ENCODE measurements around the gene JMJD1C. TPM values are rescaled to one million over a fixed set of nuclear protein-coding genes. Genes with fewer than 3 reads are reported as not detected.

The JMJD1C gene
- total RNA-seq, 2 experiments from 2014 or later: 54.1 to 56.6 TPM

GRCh38 chr10:63256009-63256773 lies 209.6 kb downstream of the JMJD1C start:
- no peak for DNase-seq
- peaks cover 84% of the 10 kb centered on the region for H3K4me1 Mint-ChIP-seq (ENCODE audit: low read depth)
- no peaks in the 10 kb centered on the region for H3K27me3 Mint-ChIP-seq (ENCODE audit: low read depth)
- peak overlapping the region; percentile 53 for H3K27ac Mint-ChIP-seq
- no peak overlapping the region for H3K4me3 Mint-ChIP-seq
- no peaks in the 10 kb centered on the region for H3K9me3 Mint-ChIP-seq
- intact Hi-C loops (cut with micrococcal nuclease): no loop called here
- H3K36me3 Mint-ChIP-seq (ENCODE audit: low read depth): peaks cover 25% of the 10 kb centered on the region
- CTCF ChIA-PET: interaction anchor here (1.0 to 1.4 kb wide), 3 partner anchors 13 to 20 kb away, joined by 3 to 4 read pairs (median 3); no protein-coding TSS in a partner anchor

GRCh38 chr10:63255316-63255715 lies 210.5 kb downstream of the JMJD1C start:
- intact Hi-C loops (cut with micrococcal nuclease): no loop called here
- H3K9me3 Mint-ChIP-seq: no peaks in the 10 kb centered on the region
- H3K27ac Mint-ChIP-seq: no peak overlapping the region
- no peak overlapping the region for H3K4me3 Mint-ChIP-seq
- no peak for DNase-seq
- peaks cover 78% of the 10 kb centered on the region for H3K4me1 Mint-ChIP-seq (ENCODE audit: low read depth)
- peaks cover 22% of the 10 kb centered on the region for H3K36me3 Mint-ChIP-seq (ENCODE audit: low read depth)
- H3K27me3 Mint-ChIP-seq (ENCODE audit: low read depth): no peaks in the 10 kb centered on the region
- CTCF ChIA-PET: no interaction called here

GRCh38 chr10:63253040-63253439 lies 212.7 kb downstream of the JMJD1C start:
- Mint-ChIP-seq H3K9me3 (no peaks in the 10 kb centered on the region), H3K4me3 (no peak overlapping the region), H3K4me1 (ENCODE audit: low read depth) (peaks cover 59% of the 10 kb centered on the region), H3K27ac (no peak overlapping the region), H3K27me3 (ENCODE audit: low read depth) (no peaks in the 10 kb centered on the region), H3K36me3 (ENCODE audit: low read depth) (peaks cover 21% of the 10 kb centered on the region)
- intact Hi-C loops (cut with micrococcal nuclease): no loop called here
- DNase-seq: no peak
- CTCF ChIA-PET: interaction anchor here (0.8 to 1.0 kb wide), 2 partner anchors 16 to 263 kb away, joined by 3 read pairs; no protein-coding TSS in a partner anchor

GRCh38 chr10:63252095-63252762 lies 213.5 kb downstream of the JMJD1C start:
- CTCF ChIA-PET: interaction anchor here (1.0 kb wide), 1 partner anchor 263 kb away, joined by 3 read pairs; no protein-coding TSS in a partner anchor
- H3K9me3 Mint-ChIP-seq: peaks cover under 1% of the 10 kb centered on the region
- H3K27me3 Mint-ChIP-seq (ENCODE audit: low read depth): no peaks in the 10 kb centered on the region
- no peak overlapping the region for H3K27ac Mint-ChIP-seq
- no peak for DNase-seq
- H3K36me3 Mint-ChIP-seq (ENCODE audit: low read depth): peaks cover 24% of the 10 kb centered on the region
- intact Hi-C loops (cut with micrococcal nuclease): no loop called here
- H3K4me3 Mint-ChIP-seq: no peak overlapping the region
- H3K4me1 Mint-ChIP-seq (ENCODE audit: low read depth): peaks cover 56% of the 10 kb centered on the region

GRCh38 chr10:63250032-63250431 lies 215.7 kb downstream of the JMJD1C start:
- DNase-seq: no peak
- Mint-ChIP-seq H3K9me3 (peaks cover 13% of the 10 kb centered on the region), H3K27ac (no peak overlapping the region), H3K4me1 (ENCODE audit: low read depth) (peaks cover 53% of the 10 kb centered on the region), H3K4me3 (no peak overlapping the region), H3K36me3 (ENCODE audit: low read depth) (peaks cover 38% of the 10 kb centered on the region), H3K27me3 (ENCODE audit: low read depth) (no peaks in the 10 kb centered on the region)
- CTCF ChIA-PET: no interaction called here
- intact Hi-C loops (cut with micrococcal nuclease): no loop called here

- intact Hi-C loops (cut with micrococcal nuclease): no loop called here
- peaks cover 48% of the 10 kb centered on the region for H3K4me1 Mint-ChIP-seq (ENCODE audit: low read depth)
- CTCF ChIA-PET: interaction anchor here (1.2 kb wide), 1 partner anchor 14 kb away, joined by 3 read pairs; no protein-coding TSS in a partner anchor
Observed at GRCh38 chr10:63247771-63248170, 218.0 kb downstream of the JMJD1C start.

GRCh38 chr10:63246356-63246755 lies 219.4 kb downstream of the JMJD1C start:
- H3K36me3 Mint-ChIP-seq (ENCODE audit: low read depth): peaks cover 30% of the 10 kb centered on the region
- peaks cover 51% of the 10 kb centered on the region for H3K4me1 Mint-ChIP-seq (ENCODE audit: low read depth)
- peaks cover 13% of the 10 kb centered on the region for H3K9me3 Mint-ChIP-seq

More at GRCh38 chr10:63247771-63248170, 218.0 kb downstream of the JMJD1C start:
- peaks cover 33% of the 10 kb centered on the region for H3K36me3 Mint-ChIP-seq (ENCODE audit: low read depth)
- no peak overlapping the region for H3K27ac Mint-ChIP-seq
- no peaks in the 10 kb centered on the region for H3K27me3 Mint-ChIP-seq (ENCODE audit: low read depth)
- H3K9me3 Mint-ChIP-seq: peaks cover 13% of the 10 kb centered on the region
- no peak for DNase-seq
- no peak overlapping the region for H3K4me3 Mint-ChIP-seq

GRCh38 chr10:63241841-63242281 lies 223.9 kb downstream of the JMJD1C start:
- no peak for DNase-seq
- Mint-ChIP-seq H3K4me1 (ENCODE audit: low read depth) (peaks cover 76% of the 10 kb centered on the region), H3K9me3 (peaks cover 11% of the 10 kb centered on the region), H3K4me3 (peak overlapping the region; percentile 7), H3K27ac (peak overlapping the region; percentile 52), H3K27me3 (ENCODE audit: low read depth) (no peaks in the 10 kb centered on the region), H3K36me3 (ENCODE audit: low read depth) (peaks cover 14% of the 10 kb centered on the region)
- CTCF ChIA-PET: interaction anchor here (0.9 to 1.1 kb wide), 2 partner anchors 15 to 648 kb away, joined by 3 to 5 read pairs; no protein-coding TSS in a partner anchor
- intact Hi-C loops (cut with micrococcal nuclease): loop anchor here (1.0 kb wide), 1 partner anchor 20 kb away; no protein-coding TSS in a partner anchor

More at GRCh38 chr10:63246356-63246755, 219.4 kb downstream of the JMJD1C start:
- intact Hi-C loops (cut with micrococcal nuclease): no loop called here
- Mint-ChIP-seq H3K27me3 (ENCODE audit: low read depth) (no peaks in the 10 kb centered on the region), H3K27ac (peak overlapping the region; percentile 4), H3K4me3 (no peak overlapping the region)
- CTCF ChIA-PET: no interaction called here
- no peak for DNase-seq

- peaks cover 74% of the 10 kb centered on the region for H3K4me1 Mint-ChIP-seq (ENCODE audit: low read depth)
- no peak for DNase-seq
- H3K27me3 Mint-ChIP-seq (ENCODE audit: low read depth): no peaks in the 10 kb centered on the region
- CTCF ChIA-PET: interaction anchor here (1.1 kb wide), 1 partner anchor 647 kb away, joined by 5 read pairs; no protein-coding TSS in a partner anchor
- H3K36me3 Mint-ChIP-seq (ENCODE audit: low read depth): peaks cover 8% of the 10 kb centered on the region
- H3K27ac Mint-ChIP-seq: peak overlapping the region; percentile 20
- no peak overlapping the region for H3K4me3 Mint-ChIP-seq
- peaks cover 5% of the 10 kb centered on the region for H3K9me3 Mint-ChIP-seq
- intact Hi-C loops (cut with micrococcal nuclease): loop anchor here (1.0 kb wide), 1 partner anchor 21 kb away; no protein-coding TSS in a partner anchor
Observed at GRCh38 chr10:63240807-63241206, 225.0 kb downstream of the JMJD1C start.

- no peak overlapping the region for H3K27ac Mint-ChIP-seq
- intact Hi-C loops (cut with micrococcal nuclease): no loop called here
- H3K9me3 Mint-ChIP-seq: no peaks in the 10 kb centered on the region
- no peaks in the 10 kb centered on the region for H3K27me3 Mint-ChIP-seq (ENCODE audit: low read depth)
- DNase-seq: no peak
- H3K36me3 Mint-ChIP-seq (ENCODE audit: low read depth): no peaks in the 10 kb centered on the region
- CTCF ChIA-PET: interaction anchor here (0.6 kb wide), 1 partner anchor 667 kb away, joined by 6 read pairs; no protein-coding TSS in a partner anchor
- no peak overlapping the region for H3K4me3 Mint-ChIP-seq
- peaks cover 66% of the 10 kb centered on the region for H3K4me1 Mint-ChIP-seq (ENCODE audit: low read depth)
Observed at GRCh38 chr10:63238501-63238900, 227.3 kb downstream of the JMJD1C start.

- Mint-ChIP-seq H3K4me1 (ENCODE audit: low read depth) (peaks cover 65% of the 10 kb centered on the region), H3K36me3 (ENCODE audit: low read depth) (no peaks in the 10 kb centered on the region), H3K27me3 (ENCODE audit: low read depth) (no peaks in the 10 kb centered on the region), H3K27ac (peak overlapping the region; percentile 59), H3K4me3 (no peak overlapping the region), H3K9me3 (no peaks in the 10 kb centered on the region)
- DNase-seq: no peak
- intact Hi-C loops (cut with micrococcal nuclease): no loop called here
- CTCF ChIA-PET: interaction anchor here (0.8 kb wide), 1 partner anchor 12 kb away, joined by 5 read pairs; no protein-coding TSS in a partner anchor
Observed at GRCh38 chr10:63237396-63237795, 228.4 kb downstream of the JMJD1C start.
